Measurements from ENCODE around the gene AMN1.

Gene AMN1

DNA sequence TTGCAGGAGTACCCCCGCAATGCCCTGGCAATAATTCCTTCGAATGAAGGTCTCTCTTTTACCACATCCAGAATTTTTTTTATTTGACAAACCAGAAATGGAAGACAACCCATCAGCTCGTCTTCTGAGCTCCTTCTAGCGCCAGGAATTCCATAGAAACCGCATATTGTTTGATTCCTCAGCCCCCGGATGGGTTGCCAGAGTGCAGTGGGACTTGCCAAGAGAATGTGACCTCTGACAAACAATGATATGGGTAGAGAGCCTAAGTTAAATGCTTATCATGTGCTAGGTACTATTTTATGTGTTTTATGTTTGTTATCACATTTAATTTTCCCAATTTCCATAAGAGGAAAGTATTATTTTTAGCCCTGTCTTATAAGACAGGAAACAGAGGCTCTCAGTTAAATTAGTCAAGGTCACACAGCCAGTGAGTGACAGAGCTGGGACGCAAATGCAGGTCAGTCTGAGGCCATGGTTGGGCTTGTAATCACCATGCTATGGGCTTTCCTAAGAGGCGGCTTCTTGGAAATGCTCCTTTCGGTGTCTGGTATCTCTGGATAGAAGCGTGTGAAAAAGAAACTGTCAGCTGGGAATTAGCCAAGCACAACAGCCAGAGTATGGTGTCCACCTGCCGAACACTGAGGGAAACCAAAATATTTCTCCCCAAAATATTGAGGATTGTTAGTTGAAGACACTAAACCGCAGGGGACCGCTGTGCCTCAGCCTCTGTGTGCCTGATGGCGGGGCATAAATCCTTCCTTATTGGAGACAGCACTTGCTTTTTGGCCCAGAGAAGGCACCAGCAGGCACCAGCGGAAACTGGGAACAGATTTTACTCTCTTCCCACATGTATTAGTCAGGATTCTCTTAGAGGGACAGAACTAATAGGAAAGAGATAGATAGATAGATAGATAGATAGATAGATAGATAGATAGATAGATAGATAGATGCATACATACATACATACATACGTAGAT lies 98.8 kb downstream of the AMN1 start:
- no peak for DNase-seq (ENCODE audit: low read depth)

- no peak for DNase-seq (ENCODE audit: low read depth)
Observed at GRCh38 chr12:31627456-31628054, 101.3 kb downstream of the AMN1 start.

- no peak for DNase-seq (ENCODE audit: low read depth)
Observed at GRCh38 chr12:31626270-31626995, 102.4 kb downstream of the AMN1 start.

DNA sequence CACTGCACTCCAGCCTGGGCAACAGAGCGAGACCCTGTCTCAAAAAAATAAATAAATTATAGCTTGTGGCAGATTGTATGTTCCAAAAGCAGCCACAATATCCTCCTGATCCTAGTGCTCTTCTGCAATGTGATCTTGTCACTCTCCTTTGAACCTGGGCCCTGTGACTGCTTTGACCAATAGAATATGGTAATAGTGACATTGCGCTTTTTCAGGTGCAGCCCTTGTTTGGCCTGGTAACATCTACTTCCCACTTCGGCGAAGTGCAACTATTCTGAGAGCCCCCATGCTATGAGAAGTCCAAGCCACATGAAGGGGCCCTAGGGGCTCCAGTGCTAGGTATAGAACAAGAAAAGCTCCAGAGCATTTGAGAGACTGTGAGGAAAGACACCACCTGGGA lies 106.8 kb downstream of the AMN1 start:
- no peak for DNase-seq (ENCODE audit: low read depth)

All from fibroblast of the conjunctiva (primary cell).